T-cell (primary cell): ENCODE data around the gene BRPF3. TPM values are rescaled to one million over a fixed set of nuclear protein-coding genes. Genes with fewer than 3 reads are reported as not detected.

ENCODE experiments used
- ATAC-seq, 4 experiments: fragments of 200-7000 bp in 3 of 4; fragments of 150-1000 bp in 1 of 4; cut with Tn5 transposase; replicated peaks in 1 of 4; 1 replicate in 3 of 4; 2 replicates in 1 of 4; pipeline ENCODE4 v1.10.0; 2021; ENCODE audit warnings: moderate library complexity in 3 of 4, mild to moderate bottlenecking in 2 of 4, moderate number of reproducible peaks in 1 of 4
- CTCF ChIA-PET, 2 donors: fragments of 300-600 bp; sonication (Branson Sonifier 250); formaldehyde crosslinking; loops; one replicate each; lab custom pipeline; 2022; ENCODE audit warnings: antibody characterized with exemption in 2 of 2; lab: Charles Lee
- POLR2A ChIA-PET, 2 donors: fragments of 300-600 bp; sonication (Branson Sonifier 250); formaldehyde crosslinking; loops; one replicate each; lab custom pipeline; 2022; ENCODE audit warnings: antibody characterized with exemption in 2 of 2; lab: Charles Lee
- DNase-seq, 35 experiments: peaks; one replicate each; pipeline versions ENCODE4 v3.0.0 to v3.0.0-alpha.2; 2013 to 2023
- H3K27ac ChIP-seq: one replicate; pipeline ENCODE4 v1.5.1; 2013; ENCODE audit warnings: low read length
- H3K27me3 ChIP-seq, 2 experiments: replicated peaks in 1 of 2; 1 replicate in 1 of 2; 2 replicates in 1 of 2; pipeline versions ENCODE4 v1.6.1 to v1.7.0; 2013; ENCODE audit warnings: low read length in 1 of 2, mixed read lengths in 1 of 2; ENCODE audit not compliant: control insufficient read depth in 2 of 2, insufficient read depth in 2 of 2; ENCODE audit errors: extremely low read depth in 1 of 2
- H3K36me3 ChIP-seq, 2 donors: 1 replicate in 1 of 2; 2 replicates in 1 of 2; pipeline versions ENCODE4 v1.6.1 to v1.7.0; 2013; ENCODE audit warnings: low read length in 1 of 2; ENCODE audit not compliant: control insufficient read depth in 2 of 2, insufficient read depth in 1 of 2; ENCODE audit errors: extremely low read depth in 1 of 2
- H3K4me1 ChIP-seq, 2 experiments: 1 replicate in 1 of 2; 2 replicates in 1 of 2; pipeline versions ENCODE4 v1.6.1 to v1.7.0; 2013; ENCODE audit warnings: low read length in 2 of 2, mixed read lengths in 1 of 2; ENCODE audit not compliant: insufficient read depth in 2 of 2, control insufficient read depth in 1 of 2; ENCODE audit errors: extremely low read depth in 1 of 2
- H3K4me3 ChIP-seq, 2 donors: 1 replicate in 1 of 2; 2 replicates in 1 of 2; pipeline versions ENCODE4 v1.5.1 to v1.7.0; 2013; ENCODE audit warnings: mild to moderate bottlenecking in 2 of 2, low read length in 1 of 2, moderate library complexity in 1 of 2; ENCODE audit not compliant: control insufficient read depth in 1 of 2; ENCODE audit errors: extremely low read depth in 1 of 2
- H3K9me3 ChIP-seq: 2 replicates; pipeline ENCODE4 v1.7.0; 2013
- H3K27ac Mint-ChIP-seq, 2 donors: one replicate each; pipeline ENCODE4 v1.8.0; 2020 to 2021; ENCODE audit warnings: mild to moderate bottlenecking in 2 of 2, mixed read lengths in 2 of 2
- H3K27me3 Mint-ChIP-seq, 2 donors: one replicate each; pipeline ENCODE4 v1.8.0; 2021 to 2022; ENCODE audit warnings: mixed read lengths in 2 of 2
- H3K36me3 Mint-ChIP-seq: one replicate; pipeline ENCODE4 v1.8.0; 2021; ENCODE audit warnings: mixed read lengths
- H3K4me1 Mint-ChIP-seq, 3 donors: one replicate each; pipeline ENCODE4 v1.8.0; 2020 to 2022; ENCODE audit warnings: mixed read lengths in 3 of 3, mild to moderate bottlenecking in 1 of 3
- H3K4me3 Mint-ChIP-seq, 3 donors: one replicate each; pipeline ENCODE4 v1.8.0; 2020 to 2022; ENCODE audit warnings: mild to moderate bottlenecking in 3 of 3, mixed read lengths in 3 of 3, moderate library complexity in 3 of 3
- H3K9me3 Mint-ChIP-seq, 3 donors: one replicate each; pipeline ENCODE4 v1.8.0; 2020 to 2022; ENCODE audit warnings: mixed read lengths in 3 of 3
- WGBS: methylation state at CpG from one replicate; pipeline ENCODE4 v1.1.5; 2013; ENCODE audit warnings: missing lambda C conversion rate; ENCODE audit not compliant: insufficient coverage; 5-methylcytosine and 5-hydroxymethylcytosine counted together
- total RNA-seq, 35 experiments: library from RNA in 6 of 35; stranded (reverse) in 6 of 35; fragments of 120-200 nt in 1 of 35; gene quantifications; one replicate each; pipeline versions ENCODE4 v1.2.1 to v1.2.4 and lab custom pipeline; 2013 to 2026

The BRPF3 gene
- total RNA-seq, 5 donors from 2014 or later (not counting 1 experiment from before 2014, with no cell fraction given) = 33.9 to 38.5 (median 35.7) TPM

GRCh38 chr6:36267731-36268477, 71.4 kb downstream of the BRPF3 start:
- H3K9me3 Mint-ChIP-seq = peaks cover 0 to 9% (median 6%) of the 10 kb centered on the region in 3 donors
- H3K4me1 ChIP-seq = no peaks in the 10 kb centered on the region
- WGBS = 96% methylated on average over 3 of the region's 4 CpGs

GRCh38 chr6:36268478-36269275, 72.1 kb downstream of the BRPF3 start:
- ATAC-seq (no peak), DNase-seq (no peak)
- H3K27me3 Mint-ChIP-seq = peaks cover 9 to 22% of the 10 kb centered on the region in 2 donors
- Histone ChIP-seq H3K36me3 (no peaks in the 10 kb centered on the region), H3K4me1 (no peaks in the 10 kb centered on the region), H3K27ac (no peak overlapping the region), H3K4me3 (no peak overlapping the region), H3K9me3 (no peaks in the 10 kb centered on the region), H3K27me3 (peaks cover 0 to 29% of the 10 kb centered on the region in 2 experiments)
- H3K4me1 Mint-ChIP-seq = no peaks in the 10 kb centered on the region
- CTCF ChIA-PET = no interaction called here
- 91% methylated on average over 9 of the region's 12 CpGs for WGBS
- H3K36me3 Mint-ChIP-seq = peaks cover 6% of the 10 kb centered on the region
- POLR2A ChIA-PET = no interaction called here
- no peak overlapping the region for H3K4me3 Mint-ChIP-seq
- H3K27ac Mint-ChIP-seq = no peak overlapping the region
- peaks cover 0 to 9% (median 6%) of the 10 kb centered on the region in 3 donors for H3K9me3 Mint-ChIP-seq

More at GRCh38 chr6:36267731-36268477, 71.4 kb downstream of the BRPF3 start:
- H3K27me3 Mint-ChIP-seq = peaks cover 9 to 22% of the 10 kb centered on the region in 2 donors
- no peak overlapping the region for H3K27ac Mint-ChIP-seq
- Histone ChIP-seq H3K36me3 (no peaks in the 10 kb centered on the region), H3K27me3 (peaks cover 0 to 24% of the 10 kb centered on the region in 2 experiments), H3K9me3 (no peaks in the 10 kb centered on the region), H3K27ac (no peak overlapping the region), H3K4me3 (no peak overlapping the region)
- ATAC-seq (no peak), DNase-seq (no peak)
- H3K4me1 Mint-ChIP-seq = no peaks in the 10 kb centered on the region
- H3K36me3 Mint-ChIP-seq = peaks cover 6% of the 10 kb centered on the region
- H3K4me3 Mint-ChIP-seq = no peak overlapping the region
- ChIA-PET CTCF (no interaction called here), POLR2A (no interaction called here)

- H3K9me3 Mint-ChIP-seq = peaks cover 0 to 9% (median 6%) of the 10 kb centered on the region in 3 donors
- Histone ChIP-seq H3K27ac (no peak within 1 kb of the TSS), H3K9me3 (no peaks in the 10 kb centered on the region), H3K4me3 (no peak within 1 kb of the TSS), H3K4me1 (no peaks in the 10 kb centered on the region), H3K27me3 (peaks cover 0 to 26% of the 10 kb centered on the region in 2 experiments), H3K36me3 (no peaks in the 10 kb centered on the region)
- H3K27ac Mint-ChIP-seq = no peak within 1 kb of the TSS
- no peak within 1 kb of the TSS for H3K4me3 Mint-ChIP-seq
- peaks cover 13 to 22% of the 10 kb centered on the region in 2 donors for H3K27me3 Mint-ChIP-seq
- ATAC-seq (no peak), DNase-seq (no peak)
- POLR2A ChIA-PET = no interaction called here
- no peaks in the 10 kb centered on the region for H3K4me1 Mint-ChIP-seq
- CTCF ChIA-PET = no interaction called here
- WGBS = 90% methylated on average over 20 of the region's 32 CpGs
- H3K36me3 Mint-ChIP-seq = peaks cover 3% of the 10 kb centered on the region
These were observed 73.5 kb downstream of the BRPF3 start, which contains the start of gene PNPLA1 for GRCh38 chr6:36269834-36270705. Gene PNPLA1 (plus strand): TSS chr6:36270060. CDS start chr6:36270460, 400 bp downstream.

- ChIA-PET POLR2A (no interaction called here), CTCF (no interaction called here)
- Mint-ChIP-seq H3K27ac (no peak overlapping the region), H3K27me3 (peaks cover 13 to 29% of the 10 kb centered on the region in 2 donors), H3K36me3 (no peaks in the 10 kb centered on the region), H3K9me3 (no peaks in the 10 kb centered on the region), H3K4me3 (no peak overlapping the region), H3K4me1 (no peaks in the 10 kb centered on the region)
- ATAC-seq (no peak), DNase-seq (no peak)
- no peak overlapping the region for H3K27ac ChIP-seq
- H3K36me3 ChIP-seq = no peaks in the 10 kb centered on the region
- H3K4me1 ChIP-seq = no peaks in the 10 kb centered on the region
- WGBS = 78% methylated on average over 5 of the region's 8 CpGs
- no peak overlapping the region for H3K4me3 ChIP-seq
- no peaks in the 10 kb centered on the region for H3K9me3 ChIP-seq
- peaks cover 0 to 29% of the 10 kb centered on the region in 2 experiments for H3K27me3 ChIP-seq
These were observed 75.7 kb downstream of the BRPF3 start for GRCh38 chr6:36272234-36272633.

GRCh38 chr6:36273067-36273466, 76.5 kb downstream of the BRPF3 start:
- ChIA-PET POLR2A (no interaction called here), CTCF (no interaction called here)
- H3K9me3 ChIP-seq = no peaks in the 10 kb centered on the region
- ATAC-seq (no peak), DNase-seq (no peak)
- H3K27me3 ChIP-seq = peaks cover 0 to 32% of the 10 kb centered on the region in 2 experiments
- no peak overlapping the region for H3K4me3 ChIP-seq
- Mint-ChIP-seq H3K27ac (no peak overlapping the region), H3K9me3 (no peaks in the 10 kb centered on the region), H3K4me1 (no peaks in the 10 kb centered on the region), H3K27me3 (peaks cover 16 to 31% of the 10 kb centered on the region in 2 donors), H3K36me3 (no peaks in the 10 kb centered on the region), H3K4me3 (no peak overlapping the region)
- no CpG with 5 or more reads among the region's 5 CpGs for WGBS
- no peaks in the 10 kb centered on the region for H3K4me1 ChIP-seq
- no peak overlapping the region for H3K27ac ChIP-seq
- no peaks in the 10 kb centered on the region for H3K36me3 ChIP-seq
